BLaER1 (cell line): ENCODE measurements around the gene TRAPPC6A.

Source experiments
- H3K27ac ChIP-seq: shearing (Covaris generic); formaldehyde crosslinking; 2 replicates; pipeline ENCODE4 v1.8.1; 2022
- H3K27me3 ChIP-seq: shearing (Covaris generic); formaldehyde crosslinking; 2 replicates; pipeline ENCODE4 v1.8.1; 2022
- H3K36me3 ChIP-seq: shearing (Covaris generic); formaldehyde crosslinking; 2 replicates; pipeline ENCODE4 v1.8.1; 2022
- H3K4me1 ChIP-seq: shearing (Covaris generic); formaldehyde crosslinking; 2 replicates; pipeline ENCODE4 v1.8.1; 2022
- H3K4me2 ChIP-seq: shearing (Covaris generic); formaldehyde crosslinking; 2 replicates; pipeline ENCODE4 v1.8.1; 2022
- H3K4me3 ChIP-seq: shearing (Covaris generic); formaldehyde crosslinking; 2 replicates; pipeline ENCODE4 v1.8.1; 2022
- H3K9ac ChIP-seq: shearing (Covaris generic); formaldehyde crosslinking; 2 replicates; pipeline ENCODE4 v1.8.1; 2022
- H3K9me3 ChIP-seq: shearing (Covaris generic); formaldehyde crosslinking; 2 replicates; pipeline ENCODE4 v1.8.1; 2022
- H4K20me1 ChIP-seq: shearing (Covaris generic); formaldehyde crosslinking; 2 replicates; pipeline ENCODE4 v1.8.1; 2022
- Cebpa-rat ChIP-seq: shearing (Covaris generic); IDR thresholded peaks from 2 replicates; pipeline ENCODE4 v1.8.1; 2022

TRAPPC6A gene

GRCh38 chr19:45175515-45176345 is 2.3 kb downstream of the TRAPPC6A start:
- no peak overlapping the region for H3K9ac ChIP-seq
- no peak for TF ChIP-seq Cebpa-rat
- no peak overlapping the region for H3K4me3 ChIP-seq
- H3K4me2 ChIP-seq = no peak overlapping the region
- no peaks in the 10 kb centered on the region for H3K9me3 ChIP-seq
- H3K4me1 ChIP-seq = peaks cover 76% of the 10 kb centered on the region
- H3K27ac ChIP-seq = no peak overlapping the region
- H3K27me3 ChIP-seq = no peaks in the 10 kb centered on the region
- H4K20me1 ChIP-seq = peaks cover 19% of the 10 kb centered on the region
- H3K36me3 ChIP-seq = peaks cover 2% of the 10 kb centered on the region; the same call in 1 of the 2 replicates

GRCh38 chr19:45173816-45174215 is 4.2 kb downstream of the TRAPPC6A start:
- Histone ChIP-seq H3K27ac (peak overlapping the region; percentile 82), H4K20me1 (peaks cover under 1% of the 10 kb centered on the region; the same call in 1 of the 2 replicates), H3K36me3 (peaks cover 15% of the 10 kb centered on the region; the same call in 1 of the 2 replicates), H3K27me3 (no peaks in the 10 kb centered on the region), H3K4me2 (peak overlapping the region; percentile 93), H3K9ac (peak overlapping the region; percentile 73), H3K4me1 (peaks cover 81% of the 10 kb centered on the region), H3K4me3 (peak overlapping the region; percentile 31; the same call in 1 of the 2 replicates), H3K9me3 (no peaks in the 10 kb centered on the region)
- no peak for TF ChIP-seq Cebpa-rat

GRCh38 chr19:45172611-45173208 is 5.3 kb downstream of the TRAPPC6A start:
- Histone ChIP-seq H3K9ac (peak overlapping the region; percentile 71), H3K4me1 (peaks cover 92% of the 10 kb centered on the region), H3K4me2 (peak overlapping the region; percentile 93)

GRCh38 chr19:45172173-45172572 is 5.9 kb downstream of the TRAPPC6A start:
- no peaks in the 10 kb centered on the region for H3K27me3 ChIP-seq
- no peak for TF ChIP-seq Cebpa-rat
- peaks cover 93% of the 10 kb centered on the region for H3K4me1 ChIP-seq
- no peaks in the 10 kb centered on the region for H3K9me3 ChIP-seq
- peaks cover 16% of the 10 kb centered on the region; the same call in 1 of the 2 replicates for H3K36me3 ChIP-seq
- no peaks in the 10 kb centered on the region for H4K20me1 ChIP-seq
- H3K9ac ChIP-seq = peak overlapping the region; percentile 71
- H3K4me3 ChIP-seq = peak overlapping the region; percentile 44
- H3K4me2 ChIP-seq = peak overlapping the region; percentile 93
- H3K27ac ChIP-seq = peak overlapping the region; percentile 80

More at GRCh38 chr19:45172611-45173208, 5.3 kb downstream of the TRAPPC6A start:
- no peaks in the 10 kb centered on the region for H4K20me1 ChIP-seq
- H3K27ac ChIP-seq = peak overlapping the region; percentile 80
- no peaks in the 10 kb centered on the region for H3K9me3 ChIP-seq
- no peaks in the 10 kb centered on the region for H3K27me3 ChIP-seq
- TF ChIP-seq Cebpa-rat = no peak
- H3K36me3 ChIP-seq = peaks cover 16% of the 10 kb centered on the region; the same call in 1 of the 2 replicates
- H3K4me3 ChIP-seq = peak overlapping the region; percentile 44

- no peaks in the 10 kb centered on the region for H4K20me1 ChIP-seq
- TF ChIP-seq Cebpa-rat = no peak
- H3K9ac ChIP-seq = peak overlapping the region; percentile 70; the same call in 1 of the 2 replicates
- peaks cover 93% of the 10 kb centered on the region for H3K4me1 ChIP-seq
- peak overlapping the region; percentile 57 for H3K27ac ChIP-seq
- H3K4me3 ChIP-seq = peak overlapping the region; percentile 9; the same call in 1 of the 2 replicates
- H3K4me2 ChIP-seq = peak overlapping the region; percentile 93
- H3K9me3 ChIP-seq = no peaks in the 10 kb centered on the region
- H3K27me3 ChIP-seq = no peaks in the 10 kb centered on the region
- peaks cover 16% of the 10 kb centered on the region; the same call in 1 of the 2 replicates for H3K36me3 ChIP-seq
Observed at GRCh38 chr19:45171211-45171623, 6.8 kb downstream of the TRAPPC6A start.

- H3K4me1 ChIP-seq = peaks cover 93% of the 10 kb centered on the region
- peak overlapping the region; percentile 70; the same call in 1 of the 2 replicates for H3K9ac ChIP-seq
- no peak for TF ChIP-seq Cebpa-rat
- H3K4me3 ChIP-seq = no peak overlapping the region
- peaks cover 16% of the 10 kb centered on the region; the same call in 1 of the 2 replicates for H3K36me3 ChIP-seq
- H3K9me3 ChIP-seq = no peaks in the 10 kb centered on the region
- H4K20me1 ChIP-seq = no peaks in the 10 kb centered on the region
- peak overlapping the region; percentile 93 for H3K4me2 ChIP-seq
- H3K27ac ChIP-seq = peak overlapping the region; percentile 57
- no peaks in the 10 kb centered on the region for H3K27me3 ChIP-seq
Observed at GRCh38 chr19:45170146-45171106, 7.6 kb downstream of the TRAPPC6A start.

- Histone ChIP-seq H3K27me3 (no peaks in the 10 kb centered on the region), H3K9me3 (no peaks in the 10 kb centered on the region), H3K36me3 (peaks cover 16% of the 10 kb centered on the region; the same call in 1 of the 2 replicates), H3K9ac (0 out of 2 replicates have a peak overlapping the region, but pooled peaks have one; percentile 29), H3K4me1 (peaks cover 99% of the 10 kb centered on the region), H4K20me1 (no peaks in the 10 kb centered on the region), H3K4me2 (peak overlapping the region; percentile 93), H3K4me3 (no peak overlapping the region), H3K27ac (peak overlapping the region; percentile 57; the same call in 1 of the 2 replicates)
- no peak for TF ChIP-seq Cebpa-rat
Observed at GRCh38 chr19:45169602-45170001, 8.4 kb downstream of the TRAPPC6A start.

- Histone ChIP-seq H3K4me2 (peak overlapping the region; percentile 93), H3K4me1 (peaks cover 99% of the 10 kb centered on the region), H3K27ac (peak overlapping the region; percentile 38; the same call in 1 of the 2 replicates), H3K9ac (no peak overlapping the region), H4K20me1 (no peaks in the 10 kb centered on the region), H3K36me3 (peaks cover 16% of the 10 kb centered on the region; the same call in 1 of the 2 replicates), H3K27me3 (no peaks in the 10 kb centered on the region), H3K4me3 (no peak overlapping the region), H3K9me3 (no peaks in the 10 kb centered on the region)
- no peak for TF ChIP-seq Cebpa-rat
Observed at GRCh38 chr19:45168767-45169351, 9.2 kb downstream of the TRAPPC6A start.
